ENCODE results near the gene CUX1.
"Not testable (repeated sequence)": the region's sequence is repeated elsewhere in the genome, so short reads cannot be mapped to it uniquely, and the experiment has no call there.

CUX1 gene

DNA sequence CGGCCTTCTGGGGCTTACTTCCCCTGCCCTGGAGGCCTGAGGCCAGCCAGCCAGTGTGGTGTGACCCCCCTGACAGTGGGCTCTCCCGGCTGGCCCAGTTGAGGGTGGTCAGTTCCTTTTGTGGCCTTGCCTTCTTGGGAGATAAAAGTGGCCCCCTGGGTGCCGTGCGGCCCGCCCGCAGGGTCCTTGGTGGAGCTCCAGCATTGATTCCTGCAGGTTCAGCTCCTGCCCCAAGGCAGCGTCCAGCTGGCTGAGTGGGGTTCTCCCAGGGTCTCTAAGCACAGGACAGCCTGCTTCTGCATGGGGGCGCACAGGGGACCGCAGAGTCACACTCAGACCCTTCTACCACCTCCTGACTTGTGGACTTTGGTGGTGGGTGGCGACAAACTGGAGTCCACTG lies 62.1 kb downstream of the CUX1 start:
- H3K27me3 ChIP-seq (replicated peaks; ENCODE audit: control insufficient read depth, insufficient read depth, low read length): no peaks in the 10 kb centered on the region

DNA sequence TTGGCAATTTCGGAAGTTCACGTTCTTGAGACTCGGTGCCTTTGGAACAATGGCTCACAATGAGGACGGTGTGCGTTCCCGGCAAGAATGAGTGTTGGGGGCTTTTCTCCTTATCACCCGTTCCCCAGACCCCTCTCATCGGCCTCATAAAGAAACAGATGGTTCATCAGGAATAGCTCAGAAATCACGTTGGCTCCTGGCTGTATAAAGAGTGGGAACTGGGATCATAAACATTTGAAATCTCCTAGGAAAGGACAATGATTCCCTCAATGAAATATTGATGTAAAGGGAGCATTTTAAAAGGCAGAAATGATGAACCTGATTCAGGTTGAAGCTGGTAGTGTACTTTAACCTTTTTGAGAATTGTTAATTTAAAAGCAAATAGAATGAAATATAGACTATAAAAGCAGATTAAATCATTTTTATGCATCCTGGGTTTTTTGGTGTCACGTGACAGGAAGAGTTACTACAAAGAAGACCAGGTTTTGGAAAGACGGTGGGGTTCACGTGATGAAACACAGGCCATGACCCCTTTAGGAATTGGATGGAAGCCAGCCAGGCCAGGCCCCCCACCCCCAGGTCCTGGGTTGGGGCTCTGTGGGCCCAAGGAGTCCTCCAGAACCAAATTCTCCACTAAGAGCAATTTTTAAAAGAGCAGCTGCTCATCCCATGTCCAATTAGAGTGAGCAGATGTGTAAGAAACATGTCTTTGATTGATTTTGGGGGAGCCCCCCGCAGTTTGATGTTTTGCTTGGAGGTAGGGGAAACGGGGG lies 63.0 kb downstream of the CUX1 start:
- peaks cover 26% of the 10 kb centered on the region for H3K4me1 ChIP-seq (ENCODE audit: control insufficient read depth, insufficient read depth, low read length)
- H3K27me3 ChIP-seq (replicated peaks; ENCODE audit: control insufficient read depth, insufficient read depth, low read length): no peaks in the 10 kb centered on the region
- H3K4me3 ChIP-seq (ENCODE audit: low read length): no peak overlapping the region
- H3K9me3 ChIP-seq (ENCODE audit: control insufficient read depth, low read length): no peaks in the 10 kb centered on the region
- no peaks in the 10 kb centered on the region for H3K36me3 ChIP-seq (ENCODE audit: control insufficient read depth, insufficient read depth, low read length, severe bottlenecking)
- no peak for DNase-seq (ENCODE audit: low read depth)
- H3K9ac ChIP-seq (ENCODE audit: low read length): no peak overlapping the region

More for the DNA sequence above, 62.1 kb downstream of the CUX1 start:
- no peak for DNase-seq (ENCODE audit: low read depth)
- Histone ChIP-seq H3K9me3 (ENCODE audit: control insufficient read depth, low read length) (no peaks in the 10 kb centered on the region), H3K36me3 (ENCODE audit: control insufficient read depth, insufficient read depth, low read length, severe bottlenecking) (no peaks in the 10 kb centered on the region), H3K4me1 (ENCODE audit: control insufficient read depth, insufficient read depth, low read length) (peaks cover 26% of the 10 kb centered on the region), H3K9ac (ENCODE audit: low read length) (no peak overlapping the region), H3K4me3 (ENCODE audit: low read length) (no peak overlapping the region)

DNA sequence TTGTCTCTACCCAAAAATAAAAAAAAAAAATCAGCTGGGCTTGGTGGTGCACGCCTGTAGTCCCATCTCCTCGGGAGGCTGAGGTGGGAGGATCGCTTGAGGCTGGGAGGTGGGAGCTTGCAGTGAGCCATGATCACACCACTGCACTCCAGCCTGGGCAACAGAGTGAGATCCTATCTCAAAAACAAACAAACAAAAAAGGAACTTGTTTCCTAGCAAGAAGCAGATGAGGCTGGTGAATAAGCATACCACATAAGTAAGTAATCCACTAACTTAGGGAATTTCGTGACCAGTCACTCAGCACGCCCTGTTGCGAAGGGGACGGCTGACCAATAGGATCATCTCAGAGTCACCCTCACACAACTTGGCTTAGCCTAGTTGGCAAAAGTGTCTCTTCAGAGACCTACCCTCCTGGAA lies 64.6 kb downstream of the CUX1 start:
- no peaks in the 10 kb centered on the region for H3K27me3 ChIP-seq (replicated peaks; ENCODE audit: control insufficient read depth, insufficient read depth, low read length)
- DNase-seq (ENCODE audit: low read depth): peak; percentile 95
- H3K4me3 ChIP-seq (ENCODE audit: low read length): peak overlapping the region; percentile 60

DNA sequence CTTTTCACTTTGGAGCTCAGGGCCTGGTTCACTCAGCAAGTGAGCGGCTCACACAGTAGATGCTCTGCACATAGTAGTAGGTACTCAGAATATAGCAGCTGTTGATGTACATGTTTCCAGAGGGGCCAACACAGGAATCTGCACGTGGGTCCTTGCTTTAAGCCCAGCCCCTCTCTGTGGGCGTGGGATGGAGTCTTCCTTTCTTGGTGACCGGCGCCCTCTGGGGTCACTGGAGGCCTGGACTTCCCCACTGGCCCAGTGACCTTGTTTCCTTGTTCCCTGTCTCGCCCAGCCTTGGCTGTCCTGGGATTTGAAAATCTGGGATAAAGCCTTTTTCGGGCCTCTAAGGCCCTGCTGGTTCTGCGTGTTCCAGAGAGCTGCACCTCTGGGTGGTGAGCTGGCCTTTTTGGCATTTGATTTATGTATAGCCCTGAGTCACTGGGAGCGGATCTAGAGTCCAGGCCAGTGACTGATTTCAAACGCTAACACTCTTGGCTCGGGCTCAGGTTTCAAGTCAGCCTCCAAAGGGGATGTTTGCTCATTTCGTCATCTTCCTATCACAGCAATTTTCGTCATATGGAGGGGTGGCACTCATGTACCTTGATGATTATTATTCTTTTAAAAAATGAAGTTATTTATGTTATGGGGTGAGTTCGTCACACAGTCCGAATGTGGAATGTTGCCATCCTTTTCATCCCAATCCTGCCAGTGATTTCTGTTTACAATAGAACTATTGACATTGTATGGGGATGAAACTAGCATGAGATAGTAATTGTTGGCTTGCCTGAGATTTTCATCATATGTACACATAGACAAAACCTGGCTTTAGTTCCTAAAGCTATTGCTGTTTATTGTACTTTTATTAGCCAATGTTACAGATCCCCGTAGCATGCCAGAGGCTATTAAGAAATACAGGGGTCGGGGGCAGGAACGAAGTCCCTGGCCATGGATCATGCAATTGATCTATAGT lies 65.5 kb downstream of the CUX1 start:
- Histone ChIP-seq H3K4me1 (ENCODE audit: control insufficient read depth, insufficient read depth, low read length) (peaks cover 26% of the 10 kb centered on the region), H3K36me3 (ENCODE audit: control insufficient read depth, insufficient read depth, low read length, severe bottlenecking) (no peaks in the 10 kb centered on the region), H3K27me3 (replicated peaks; ENCODE audit: control insufficient read depth, insufficient read depth, low read length) (no peaks in the 10 kb centered on the region), H3K9me3 (ENCODE audit: control insufficient read depth, low read length) (no peaks in the 10 kb centered on the region), H3K9ac (ENCODE audit: low read length) (peak overlapping the region; percentile 75), H3K4me3 (ENCODE audit: low read length) (peak overlapping the region; percentile 60)
- peak; percentile 99 for DNase-seq (ENCODE audit: low read depth)

More for the DNA sequence above, 64.6 kb downstream of the CUX1 start:
- Histone ChIP-seq H3K4me1 (ENCODE audit: control insufficient read depth, insufficient read depth, low read length) (peaks cover 26% of the 10 kb centered on the region), H3K9ac (ENCODE audit: low read length) (peak overlapping the region; percentile 75), H3K9me3 (ENCODE audit: control insufficient read depth, low read length) (no peaks in the 10 kb centered on the region), H3K36me3 (ENCODE audit: control insufficient read depth, insufficient read depth, low read length, severe bottlenecking) (no peaks in the 10 kb centered on the region)

DNA sequence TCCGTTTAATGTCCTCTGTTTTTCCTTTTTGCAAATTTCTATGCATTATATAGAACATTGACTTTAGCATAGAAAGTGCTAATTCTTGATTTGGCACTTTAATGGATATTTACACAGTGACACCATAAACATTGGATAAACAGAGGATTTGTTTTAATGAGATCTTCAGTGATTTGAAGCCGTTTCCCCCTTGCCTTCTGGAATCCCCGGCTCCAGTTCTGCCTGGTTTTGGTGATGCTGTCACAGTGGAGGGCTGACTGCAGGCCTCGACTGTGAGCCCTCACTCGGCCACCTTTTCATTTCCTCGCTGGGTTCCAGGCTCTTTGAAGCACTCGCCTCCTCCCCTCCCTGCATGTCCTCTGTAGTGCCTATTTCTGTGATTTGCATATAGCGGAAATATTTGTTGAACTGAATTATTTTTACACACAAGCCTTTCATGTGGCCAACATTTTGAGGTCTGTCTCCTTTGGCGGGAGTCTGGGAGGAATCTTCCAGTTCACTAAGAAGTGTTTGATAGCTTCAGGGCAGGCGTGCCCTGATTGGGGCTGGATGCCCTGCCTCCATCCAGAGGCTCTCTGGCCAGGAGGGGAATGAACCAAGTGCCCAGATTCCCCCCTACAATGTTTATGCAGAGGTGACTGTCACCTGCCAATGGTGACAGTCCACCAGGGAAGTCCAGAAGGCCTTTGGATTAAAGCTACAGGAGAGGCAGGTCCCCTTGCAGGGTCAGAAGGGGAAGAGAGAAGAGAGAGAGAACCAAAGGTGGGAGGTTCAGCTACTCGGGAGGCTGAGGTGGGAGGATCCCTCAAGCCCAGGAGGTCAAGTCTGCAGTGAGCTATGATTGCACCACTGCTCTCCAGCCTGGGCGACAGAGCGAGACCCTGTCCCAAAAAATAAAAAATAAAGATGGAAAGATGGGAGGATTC lies 67.5 kb downstream of the CUX1 start:
- Histone ChIP-seq H3K27me3 (replicated peaks; ENCODE audit: control insufficient read depth, insufficient read depth, low read length) (no peaks in the 10 kb centered on the region), H3K9ac (ENCODE audit: low read length) (no peak overlapping the region), H3K9me3 (ENCODE audit: control insufficient read depth, low read length) (no peaks in the 10 kb centered on the region), H3K4me3 (ENCODE audit: low read length) (no peak overlapping the region), H3K36me3 (ENCODE audit: control insufficient read depth, insufficient read depth, low read length, severe bottlenecking) (no peaks in the 10 kb centered on the region), H3K4me1 (ENCODE audit: control insufficient read depth, insufficient read depth, low read length) (peaks cover 26% of the 10 kb centered on the region)
- DNase-seq (ENCODE audit: low read depth): no peak

DNA sequence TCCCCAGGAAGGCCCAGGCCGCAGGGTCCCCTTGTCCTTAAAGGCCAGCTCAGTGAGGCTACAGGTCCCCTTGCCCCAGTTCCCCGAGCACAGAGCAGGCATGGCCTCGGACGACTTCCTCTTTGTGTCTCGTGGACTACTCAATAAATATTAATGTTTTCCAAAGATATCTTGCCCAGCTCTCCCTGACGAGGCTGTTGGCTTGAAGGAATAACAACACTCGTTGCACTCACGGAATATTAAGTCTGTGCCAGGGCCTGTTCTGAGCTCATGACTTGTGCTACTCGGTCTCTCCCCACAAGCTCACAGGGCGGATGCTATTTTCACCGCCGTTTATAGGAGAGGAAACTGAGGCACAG lies 68.2 kb downstream of the CUX1 start:
- peaks cover 26% of the 10 kb centered on the region for H3K4me1 ChIP-seq (ENCODE audit: control insufficient read depth, insufficient read depth, low read length)
- H3K9ac ChIP-seq (ENCODE audit: low read length): no peak overlapping the region
- H3K27me3 ChIP-seq (replicated peaks; ENCODE audit: control insufficient read depth, insufficient read depth, low read length): no peaks in the 10 kb centered on the region
- H3K36me3 ChIP-seq (ENCODE audit: control insufficient read depth, insufficient read depth, low read length, severe bottlenecking): no peaks in the 10 kb centered on the region
- no peaks in the 10 kb centered on the region for H3K9me3 ChIP-seq (ENCODE audit: control insufficient read depth, low read length)
- DNase-seq (ENCODE audit: low read depth): no peak
- no peak overlapping the region for H3K4me3 ChIP-seq (ENCODE audit: low read length)

DNA sequence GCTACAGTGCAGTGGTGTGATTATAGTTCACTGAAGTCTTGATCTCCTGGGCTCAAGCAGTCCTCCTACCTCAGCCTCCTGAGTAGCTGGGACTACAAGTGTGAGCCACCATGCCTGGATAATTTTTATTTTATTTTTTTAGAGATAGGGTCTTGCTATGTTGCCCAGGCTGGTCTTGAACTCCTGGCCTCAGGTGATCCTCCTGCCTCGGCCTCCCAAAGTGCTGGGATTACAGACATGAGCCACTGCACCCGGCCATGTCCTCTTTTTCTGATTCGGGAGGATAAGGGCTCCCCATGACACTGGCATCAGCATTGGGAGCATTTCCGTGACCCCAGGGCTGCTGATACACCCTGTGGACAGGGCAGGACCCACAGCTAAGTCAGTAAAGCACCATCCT lies 69.9 kb downstream of the CUX1 start:
- not testable (repeated sequence) for DNase-seq (ENCODE audit: low read depth); H3K4me3 ChIP-seq (ENCODE audit: low read length); H3K9ac ChIP-seq (ENCODE audit: low read length); H3K27me3 ChIP-seq (replicated peaks; ENCODE audit: control insufficient read depth, insufficient read depth, low read length); H3K36me3 ChIP-seq (ENCODE audit: control insufficient read depth, insufficient read depth, low read length, severe bottlenecking); H3K9me3 ChIP-seq (ENCODE audit: control insufficient read depth, low read length)
- peaks cover 17% of the 10 kb centered on the region for H3K4me1 ChIP-seq (ENCODE audit: control insufficient read depth, insufficient read depth, low read length)

DNA sequence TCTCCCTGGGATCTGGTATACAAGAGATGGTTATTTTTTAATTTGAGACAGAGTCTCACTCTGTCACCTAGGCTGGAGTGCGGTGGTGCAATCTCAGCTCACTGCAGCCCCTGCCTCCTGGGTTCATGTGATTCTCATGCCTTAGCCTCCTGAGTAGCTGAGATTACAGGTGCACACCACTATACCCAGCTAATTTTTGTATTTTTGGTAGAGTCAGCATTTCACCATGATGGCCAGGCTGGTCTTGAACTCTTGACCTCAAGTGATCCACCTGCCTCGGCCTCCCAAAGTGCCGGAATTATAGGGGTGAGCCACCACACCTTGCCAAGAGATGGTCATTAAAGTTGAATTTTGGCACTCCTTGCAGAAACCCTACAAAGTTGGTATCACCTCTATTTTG lies 71.1 kb downstream of the CUX1 start:
- DNase-seq (ENCODE audit: low read depth); H3K4me1 ChIP-seq (ENCODE audit: control insufficient read depth, insufficient read depth, low read length); H3K36me3 ChIP-seq (ENCODE audit: control insufficient read depth, insufficient read depth, low read length, severe bottlenecking); H3K9me3 ChIP-seq (ENCODE audit: control insufficient read depth, low read length); H3K4me3 ChIP-seq (ENCODE audit: low read length); H3K27me3 ChIP-seq (replicated peaks; ENCODE audit: control insufficient read depth, insufficient read depth, low read length); H3K9ac ChIP-seq (ENCODE audit: low read length): not testable (repeated sequence)

DNA sequence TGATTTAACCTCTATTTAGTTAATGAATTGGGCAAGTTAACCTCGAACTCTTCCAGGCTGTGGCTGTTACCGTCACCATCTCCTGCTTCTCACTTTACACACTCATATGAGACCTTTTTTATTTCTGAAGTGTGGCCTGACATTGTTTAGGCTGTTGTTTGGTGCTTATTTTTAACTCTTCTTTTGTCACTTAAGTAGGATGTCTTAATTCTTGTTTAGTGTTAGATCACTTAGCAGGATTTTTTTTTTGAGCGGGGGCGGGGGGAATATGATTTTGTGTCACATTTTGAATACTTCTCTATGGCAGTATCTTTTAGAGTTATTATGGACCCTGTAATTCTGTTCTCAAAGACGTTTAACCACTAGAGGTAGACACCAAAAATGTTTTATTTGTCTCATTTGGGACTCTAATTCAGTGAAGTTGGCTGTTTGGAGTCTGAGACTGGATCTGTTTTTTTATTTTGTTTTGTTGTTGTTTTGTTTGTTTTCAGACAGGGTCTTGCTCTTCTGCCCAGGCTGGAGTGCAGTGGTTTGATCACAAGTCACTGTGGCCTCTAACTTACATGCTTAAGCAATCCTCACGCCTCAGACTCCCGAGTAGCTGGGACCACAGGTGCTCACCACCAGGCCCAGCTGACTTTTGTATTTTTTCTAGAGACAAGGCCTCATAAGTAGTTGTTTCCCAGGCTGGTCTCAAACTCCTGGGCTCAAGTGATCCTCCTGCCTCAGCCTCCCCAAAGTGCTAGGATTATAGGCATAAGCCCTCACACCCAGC lies 73.5 kb downstream of the CUX1 start:
- Histone ChIP-seq H3K4me3 (ENCODE audit: low read length) (no peak overlapping the region), H3K9me3 (ENCODE audit: control insufficient read depth, low read length) (no peaks in the 10 kb centered on the region), H3K27me3 (replicated peaks; ENCODE audit: control insufficient read depth, insufficient read depth, low read length) (no peaks in the 10 kb centered on the region), H3K4me1 (ENCODE audit: control insufficient read depth, insufficient read depth, low read length) (peaks cover 10% of the 10 kb centered on the region), H3K36me3 (ENCODE audit: control insufficient read depth, insufficient read depth, low read length, severe bottlenecking) (no peaks in the 10 kb centered on the region), H3K9ac (ENCODE audit: low read length) (no peak overlapping the region)
- DNase-seq (ENCODE audit: low read depth): no peak

DNA sequence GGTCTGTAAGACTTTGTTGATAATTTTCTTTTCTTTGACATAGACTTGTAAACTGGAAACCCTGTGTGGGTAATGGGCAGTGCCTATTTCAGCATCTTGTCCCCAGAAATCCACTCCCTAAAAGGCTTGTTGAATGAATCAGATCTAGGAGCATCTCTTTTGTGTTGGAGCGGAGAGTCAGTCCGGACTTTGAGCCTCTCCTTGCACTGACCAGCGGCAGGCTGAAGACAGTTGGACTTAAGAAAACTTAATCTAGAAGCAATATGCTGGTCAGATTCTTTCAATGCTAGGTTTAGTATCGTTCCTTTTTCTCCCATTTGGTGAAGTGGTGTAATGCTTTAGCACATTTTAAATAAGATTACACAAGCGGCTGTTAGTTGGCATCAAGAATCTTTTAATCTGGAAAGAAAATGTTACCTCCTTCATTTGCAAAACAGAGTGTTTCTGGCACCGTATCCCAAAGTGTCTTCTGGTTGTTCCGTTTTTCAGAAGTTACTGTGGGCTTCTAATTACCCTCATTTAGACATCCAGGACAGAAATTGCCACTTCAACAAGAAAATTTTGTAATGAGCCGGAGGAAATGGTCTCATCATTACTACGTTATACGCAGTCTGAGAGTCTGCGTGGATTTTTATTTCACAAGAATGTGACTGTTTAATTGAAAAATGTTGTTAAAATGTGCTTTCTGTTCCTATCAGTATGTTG lies 74.7 kb downstream of the CUX1 start:
- H3K4me1 ChIP-seq (ENCODE audit: control insufficient read depth, insufficient read depth, low read length): peaks cover 10% of the 10 kb centered on the region
- H3K9ac ChIP-seq (ENCODE audit: low read length): peak overlapping the region; percentile 6
- no peak for DNase-seq (ENCODE audit: low read depth)
- no peaks in the 10 kb centered on the region for H3K9me3 ChIP-seq (ENCODE audit: control insufficient read depth, low read length)
- no peaks in the 10 kb centered on the region for H3K36me3 ChIP-seq (ENCODE audit: control insufficient read depth, insufficient read depth, low read length, severe bottlenecking)
- H3K4me3 ChIP-seq (ENCODE audit: low read length): no peak overlapping the region
- H3K27me3 ChIP-seq (replicated peaks; ENCODE audit: control insufficient read depth, insufficient read depth, low read length): no peaks in the 10 kb centered on the region
